Activated T-helper 17 cell treated with anti-CD3 and anti-CD28 coated beads, Interleukin-2, amount 50 U/mL, for 72 hours (primary cell): Measurements from ENCODE around the gene GABPA. TPM values are rescaled to one million over a fixed set of nuclear protein-coding genes. Genes with fewer than 3 reads are reported as not detected.
A peak's percentile ranks its signal among the peaks of the same experiment; 100 is the strongest.
"Not testable (repeated sequence)": the region's sequence is repeated elsewhere in the genome, so short reads cannot be mapped to it uniquely, and the experiment has no call there.

Experiments
- ATAC-seq: fragments of 150-1000 bp; cut with Tn5 transposase; replicated peaks from 2 replicates; pipeline ENCODE4 v1.10.0; 2021; ENCODE audit warnings: mild to moderate bottlenecking, moderate library complexity
- H3K27ac Mint-ChIP-seq: one replicate; pipeline ENCODE4 v1.8.0; 2022; ENCODE audit warnings: mixed read lengths
- H3K27me3 Mint-ChIP-seq: one replicate; pipeline ENCODE4 v1.8.0; 2022; ENCODE audit warnings: mixed read lengths
- H3K36me3 Mint-ChIP-seq: one replicate; pipeline ENCODE4 v1.8.0; 2022; ENCODE audit warnings: low read depth, mild to moderate bottlenecking, mixed read lengths
- H3K4me1 Mint-ChIP-seq: one replicate; pipeline ENCODE4 v1.8.0; 2022; ENCODE audit warnings: mixed read lengths
- H3K4me3 Mint-ChIP-seq: one replicate; pipeline ENCODE4 v1.8.0; 2022; ENCODE audit warnings: mild to moderate bottlenecking, mixed read lengths
- H3K9me3 Mint-ChIP-seq: one replicate; pipeline ENCODE4 v1.8.0; 2022; ENCODE audit warnings: mixed read lengths
- total RNA-seq, 2 donors: library from RNA; stranded (reverse); gene quantifications; one replicate each; pipeline ENCODE4 v1.2.3, GENCODE V29; 2022

GABPA gene
- total RNA-seq, 2 donors from 2014 or later = 17.3 to 24.9 TPM

GRCh38 chr21:25760677-25761076 is 25.9 kb downstream of the GABPA start:
- Mint-ChIP-seq H3K36me3 (peaks cover 99% of the 10 kb centered on the region), H3K4me1 (peaks cover 14% of the 10 kb centered on the region), H3K27me3 (no peaks in the 10 kb centered on the region), H3K27ac (peak overlapping the region; percentile 46), H3K4me3 (no peak overlapping the region), H3K9me3 (no peaks in the 10 kb centered on the region)
- no peak for ATAC-seq

DNA sequence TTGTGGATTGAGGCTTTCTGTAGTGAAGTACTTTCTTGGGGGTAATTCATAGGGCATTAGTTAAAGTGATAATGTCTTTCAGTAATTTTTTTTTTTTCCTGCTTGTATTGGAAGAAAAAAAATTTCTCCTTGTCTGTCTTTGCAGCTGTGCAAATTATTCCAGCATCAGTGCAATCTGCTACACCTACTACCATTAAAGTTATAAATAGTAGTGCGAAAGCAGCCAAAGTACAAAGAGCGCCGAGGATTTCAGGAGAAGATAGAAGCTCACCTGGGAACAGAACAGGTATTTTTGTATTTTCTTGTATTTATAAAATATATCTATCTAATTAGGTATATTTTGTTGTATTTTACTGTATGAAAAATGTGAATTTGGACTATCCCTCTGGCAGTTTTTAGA is 29.3 kb downstream of the GABPA start:
- Mint-ChIP-seq H3K36me3 (peaks cover 98% of the 10 kb centered on the region), H3K27me3 (no peaks in the 10 kb centered on the region), H3K27ac (no peak overlapping the region), H3K9me3 (no peaks in the 10 kb centered on the region), H3K4me1 (peaks cover 9% of the 10 kb centered on the region), H3K4me3 (no peak overlapping the region)
- no peak for ATAC-seq

GRCh38 chr21:25767921-25768320 is 33.1 kb downstream of the GABPA start:
- peaks cover 82% of the 10 kb centered on the region for H3K36me3 Mint-ChIP-seq
- H3K9me3 Mint-ChIP-seq = no peaks in the 10 kb centered on the region
- no peaks in the 10 kb centered on the region for H3K4me1 Mint-ChIP-seq
- no peak overlapping the region for H3K27ac Mint-ChIP-seq
- no peaks in the 10 kb centered on the region for H3K27me3 Mint-ChIP-seq
- no peak overlapping the region for H3K4me3 Mint-ChIP-seq
- no peak for ATAC-seq

DNA sequence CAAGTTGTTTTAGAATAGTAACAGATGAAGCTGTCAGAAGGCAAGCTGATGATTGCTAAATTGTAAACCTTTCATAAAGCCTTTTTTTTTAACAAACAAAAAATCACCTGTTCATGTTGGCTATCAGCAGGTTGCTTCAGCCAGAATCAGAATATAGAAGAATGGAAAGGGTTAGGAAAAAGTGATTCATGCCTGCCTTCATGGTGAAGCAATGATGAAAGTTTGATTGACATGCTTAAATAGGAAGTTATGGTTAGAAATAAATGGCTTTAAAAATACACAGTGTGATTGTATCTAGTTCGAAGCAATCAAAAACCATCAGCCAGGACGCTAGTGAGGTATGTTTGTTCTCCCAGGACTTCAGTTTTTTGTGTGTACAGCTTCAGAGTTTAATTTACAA is 37.9 kb downstream of the GABPA start:
- peaks cover 34% of the 10 kb centered on the region for H3K36me3 Mint-ChIP-seq
- H3K27ac Mint-ChIP-seq = no peak overlapping the region
- no peaks in the 10 kb centered on the region for H3K4me1 Mint-ChIP-seq
- no peak overlapping the region for H3K4me3 Mint-ChIP-seq
- no peak for ATAC-seq
- no peaks in the 10 kb centered on the region for H3K27me3 Mint-ChIP-seq
- H3K9me3 Mint-ChIP-seq = no peaks in the 10 kb centered on the region

- no peaks in the 10 kb centered on the region for H3K4me1 Mint-ChIP-seq
- H3K9me3 Mint-ChIP-seq = no peaks in the 10 kb centered on the region
- H3K36me3 Mint-ChIP-seq = peaks cover 5% of the 10 kb centered on the region
- no peak overlapping the region for H3K4me3 Mint-ChIP-seq
- H3K27ac Mint-ChIP-seq = no peak overlapping the region
- H3K27me3 Mint-ChIP-seq = no peaks in the 10 kb centered on the region
- ATAC-seq = no peak
Observed at GRCh38 chr21:25776440-25776839, 41.7 kb downstream of the GABPA start.

DNA sequence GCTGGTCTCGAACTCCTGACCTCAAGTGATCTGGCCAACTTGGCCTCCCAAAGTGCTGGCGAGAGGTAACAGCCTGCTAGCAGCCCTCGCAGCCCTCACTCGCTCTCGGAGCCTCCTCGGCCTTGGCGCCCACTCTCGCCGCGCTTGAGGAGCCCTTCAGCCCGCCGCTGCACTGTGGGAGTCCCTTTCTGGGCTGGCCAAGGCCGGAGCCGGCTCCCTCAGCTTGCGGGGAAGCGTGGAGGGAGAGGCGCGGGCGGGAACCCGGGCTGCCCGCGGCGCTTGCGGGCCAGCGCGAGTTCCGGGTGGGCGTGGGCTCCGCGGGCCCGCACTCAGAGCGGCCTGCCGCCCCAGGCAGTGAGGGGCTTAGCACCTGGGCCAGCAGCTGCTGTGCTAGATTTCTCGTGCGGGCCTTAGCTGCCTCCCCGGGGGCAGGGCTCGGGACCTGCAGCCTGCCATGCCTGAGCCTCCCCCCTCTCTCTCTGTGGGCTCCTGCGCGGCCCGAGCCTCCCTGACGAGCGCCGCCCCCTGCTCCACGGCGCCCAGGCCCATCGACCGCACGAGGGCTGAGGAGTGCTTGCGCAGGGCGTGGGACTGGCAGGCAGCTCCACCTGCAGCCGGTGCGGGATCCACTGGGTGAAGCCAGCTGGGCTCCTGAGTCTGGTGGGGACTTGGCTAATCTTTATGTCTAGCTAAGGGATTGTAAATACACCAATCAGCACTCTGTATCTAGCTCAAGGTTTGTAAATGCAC is 43.5 kb downstream of the GABPA start:
- not testable (repeated sequence) for ATAC-seq, H3K36me3 Mint-ChIP-seq, H3K4me3 Mint-ChIP-seq, H3K4me1 Mint-ChIP-seq, H3K27me3 Mint-ChIP-seq, H3K9me3 Mint-ChIP-seq, H3K27ac Mint-ChIP-seq

- Mint-ChIP-seq H3K27ac (no peak overlapping the region), H3K4me3 (no peak overlapping the region), H3K27me3 (peaks cover 14% of the 10 kb centered on the region), H3K4me1 (peaks cover 4% of the 10 kb centered on the region), H3K9me3 (no peaks in the 10 kb centered on the region), H3K36me3 (no peaks in the 10 kb centered on the region)
- no peak for ATAC-seq
Observed at GRCh38 chr21:25788677-25789076, 53.9 kb downstream of the GABPA start.

DNA sequence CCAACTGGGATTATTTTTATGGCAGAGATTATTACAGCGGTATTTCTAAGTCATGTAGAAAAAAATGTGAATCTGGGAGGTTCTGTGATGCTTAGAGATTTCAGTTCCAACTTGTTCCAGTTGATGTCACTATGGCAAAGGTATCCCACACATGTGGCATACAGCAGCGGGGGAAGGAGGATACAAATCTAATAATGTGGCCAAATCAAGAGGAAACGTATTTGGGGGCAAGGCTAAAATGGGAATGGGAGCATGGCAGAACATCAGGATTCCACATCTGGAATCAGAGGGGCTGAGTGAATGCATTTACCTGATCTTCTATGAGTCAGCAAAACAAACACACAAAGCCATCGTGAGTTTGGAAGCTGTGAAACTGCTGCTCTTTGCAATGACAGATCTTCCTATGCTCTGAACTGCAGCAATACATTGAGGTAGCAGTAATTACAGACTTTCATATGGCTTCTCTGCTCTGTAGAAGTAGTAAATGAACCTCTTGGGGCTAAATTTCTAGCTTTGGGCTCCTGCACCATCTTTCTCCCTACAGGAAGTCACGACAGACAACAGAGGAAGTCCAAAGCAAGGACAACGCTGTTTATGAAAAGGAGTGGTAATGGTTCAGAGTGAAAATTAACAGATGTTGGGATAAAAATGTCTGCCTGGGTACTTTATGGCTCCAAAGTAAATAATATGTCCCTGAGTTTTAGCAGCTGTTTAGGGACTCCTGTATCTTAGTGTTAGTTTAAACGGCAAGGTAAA is 55.5 kb downstream of the GABPA start:
- H3K4me1 Mint-ChIP-seq = peaks cover 4% of the 10 kb centered on the region
- peak overlapping the region; percentile 76 for H3K4me3 Mint-ChIP-seq
- peaks cover 6% of the 10 kb centered on the region for H3K27me3 Mint-ChIP-seq
- H3K9me3 Mint-ChIP-seq = no peaks in the 10 kb centered on the region
- ATAC-seq = peak; percentile 78
- H3K36me3 Mint-ChIP-seq = no peaks in the 10 kb centered on the region
- peak overlapping the region; percentile 76 for H3K27ac Mint-ChIP-seq

GRCh38 chr21:25790878-25791204 is 56.1 kb downstream of the GABPA start:
- peak overlapping the region; percentile 76 for H3K4me3 Mint-ChIP-seq
- H3K27ac Mint-ChIP-seq = peak overlapping the region; percentile 76
- H3K36me3 Mint-ChIP-seq = no peaks in the 10 kb centered on the region
- peaks cover 4% of the 10 kb centered on the region for H3K4me1 Mint-ChIP-seq
- no peak for ATAC-seq
- peaks cover 6% of the 10 kb centered on the region for H3K27me3 Mint-ChIP-seq
- H3K9me3 Mint-ChIP-seq = no peaks in the 10 kb centered on the region

- Mint-ChIP-seq H3K4me3 (peak overlapping the region; percentile 76), H3K27me3 (peaks cover 6% of the 10 kb centered on the region), H3K9me3 (no peaks in the 10 kb centered on the region), H3K36me3 (no peaks in the 10 kb centered on the region), H3K4me1 (peaks cover 4% of the 10 kb centered on the region), H3K27ac (no peak overlapping the region)
- no peak for ATAC-seq
Observed at GRCh38 chr21:25791319-25791718, 56.5 kb downstream of the GABPA start.

DNA sequence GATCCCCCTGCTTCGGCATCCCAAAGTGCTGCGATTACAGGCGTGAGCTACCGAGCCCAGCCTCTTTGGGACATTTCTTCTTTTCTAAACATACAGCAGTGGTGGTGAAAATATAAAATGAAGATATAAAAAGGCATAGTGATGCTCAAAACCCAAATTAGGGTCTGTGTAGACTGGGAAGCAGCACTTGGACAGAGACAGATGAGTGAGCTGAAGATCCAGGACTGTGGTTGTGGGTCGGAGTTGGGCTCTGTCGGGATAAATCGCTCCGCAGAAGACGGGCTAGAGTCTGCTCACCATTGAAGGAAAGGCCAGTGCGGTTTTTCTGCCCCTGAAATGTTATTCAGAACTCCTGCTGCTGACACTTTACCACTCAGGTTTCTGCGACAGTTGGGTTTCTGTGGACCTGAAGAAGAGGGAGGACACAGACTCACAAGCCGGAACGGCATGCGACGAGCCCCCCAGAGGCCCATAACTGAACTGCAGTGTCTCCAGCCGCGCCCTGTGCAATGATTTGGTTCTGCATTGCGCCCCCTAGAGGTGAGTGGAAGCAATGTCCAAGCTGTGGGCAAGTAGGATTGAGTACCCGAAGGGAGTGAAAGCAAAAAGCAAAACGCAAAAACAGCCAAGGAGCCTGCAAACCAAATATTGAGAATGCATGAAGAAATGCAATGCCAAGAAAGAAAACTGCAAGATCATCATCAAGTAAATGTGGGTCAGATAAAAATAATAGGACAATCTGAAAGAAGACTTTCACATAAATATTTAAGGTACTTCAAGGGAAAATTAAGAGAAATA is 66.6 kb downstream of the GABPA start:
- Mint-ChIP-seq H3K4me3 (peak overlapping the region; percentile 28), H3K4me1 (peaks cover 6% of the 10 kb centered on the region), H3K27ac (no peak overlapping the region), H3K27me3 (peaks cover 18% of the 10 kb centered on the region), H3K9me3 (no peaks in the 10 kb centered on the region), H3K36me3 (no peaks in the 10 kb centered on the region)
- ATAC-seq = peak; percentile 99

DNA sequence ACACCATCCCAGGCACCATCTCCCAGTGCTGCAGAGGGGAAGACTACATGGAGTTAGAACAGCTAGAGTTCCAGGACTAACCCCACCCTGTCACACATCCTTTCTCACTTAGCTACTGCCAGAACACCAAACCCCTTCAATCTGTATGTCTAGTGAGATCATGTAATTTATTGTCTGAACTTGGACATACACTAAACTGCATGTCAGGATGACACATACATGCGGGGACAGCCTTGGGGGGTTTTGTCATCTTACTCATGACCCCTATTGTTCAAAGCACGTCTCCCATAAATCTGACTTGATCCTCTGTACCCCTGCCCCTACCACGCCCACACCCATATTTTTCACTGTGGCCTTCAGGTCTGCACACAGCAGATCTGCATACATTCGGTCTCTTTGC is 71.3 kb downstream of the GABPA start:
- peaks cover 12% of the 10 kb centered on the region for H3K4me1 Mint-ChIP-seq
- H3K9me3 Mint-ChIP-seq = no peaks in the 10 kb centered on the region
- no peak for ATAC-seq
- peaks cover 23% of the 10 kb centered on the region for H3K27me3 Mint-ChIP-seq
- no peaks in the 10 kb centered on the region for H3K36me3 Mint-ChIP-seq
- H3K27ac Mint-ChIP-seq = no peak overlapping the region
- no peak overlapping the region for H3K4me3 Mint-ChIP-seq

- Mint-ChIP-seq H3K4me1 (peaks cover 5% of the 10 kb centered on the region), H3K4me3 (no peak overlapping the region)
Observed at GRCh38 chr21:25807191-25807590, 72.4 kb downstream of the GABPA start.

GRCh38 chr21:25809013-25809412 is 74.2 kb downstream of the GABPA start:
- Mint-ChIP-seq H3K4me1 (peaks cover 5% of the 10 kb centered on the region), H3K9me3 (no peaks in the 10 kb centered on the region), H3K27me3 (peaks cover 10% of the 10 kb centered on the region), H3K36me3 (no peaks in the 10 kb centered on the region), H3K27ac (no peak overlapping the region), H3K4me3 (no peak overlapping the region)
- ATAC-seq = peak; percentile 94

More at GRCh38 chr21:25807191-25807590, 72.4 kb downstream of the GABPA start:
- no peak for ATAC-seq
- no peaks in the 10 kb centered on the region for H3K36me3 Mint-ChIP-seq
- H3K9me3 Mint-ChIP-seq = no peaks in the 10 kb centered on the region
- peaks cover 19% of the 10 kb centered on the region for H3K27me3 Mint-ChIP-seq
- no peak overlapping the region for H3K27ac Mint-ChIP-seq
